GM13976 (cell line): ENCODE data around the gene TNPO1.

Source experiments
- DNase-seq: peaks from one replicate; pipeline ENCODE4 v3.0.0; 2012; ENCODE audit warnings: low spot score
- CTCF ChIP-seq: IDR thresholded peaks from 2 replicates; pipeline ENCODE4 v1.5.1; 2012; ENCODE audit warnings: borderline replicate concordance, mild to moderate bottlenecking; ENCODE audit not compliant: insufficient read depth; ENCODE audit errors: extremely low read depth, missing control alignments, control extremely low read depth
- in situ Hi-C: fragments of 300-500 bp; cut with MboI; formaldehyde crosslinking; loops from one replicate; pipeline ENCODE4 v1.12.0; 2022; ENCODE audit warnings: low sequenced_read_pairs, mixed read lengths, inconsistent platforms; ENCODE audit not compliant: unreplicated experiment

TNPO1 gene

GRCh38 chr5:72959257-72959656 lies 142.8 kb downstream of the TNPO1 start:
- no peak for DNase-seq
- TF ChIP-seq CTCF: no peak
- in situ Hi-C loops: no loop called here
